GM12892 (cell line): Measurements from ENCODE around the gene GZMA.

Experiments
- POLR2A ChIP-seq: IDR thresholded peaks from 2 replicates; pipeline ENCODE4 v1.6.1; 2011; ENCODE audit warnings: low read depth, low read length, control low read depth
- POLR2AphosphoS5 ChIP-seq: IDR thresholded peaks from 2 replicates; pipeline ENCODE4 v1.6.1; 2011; ENCODE audit warnings: low read depth, low read length, control low read depth

DNA sequence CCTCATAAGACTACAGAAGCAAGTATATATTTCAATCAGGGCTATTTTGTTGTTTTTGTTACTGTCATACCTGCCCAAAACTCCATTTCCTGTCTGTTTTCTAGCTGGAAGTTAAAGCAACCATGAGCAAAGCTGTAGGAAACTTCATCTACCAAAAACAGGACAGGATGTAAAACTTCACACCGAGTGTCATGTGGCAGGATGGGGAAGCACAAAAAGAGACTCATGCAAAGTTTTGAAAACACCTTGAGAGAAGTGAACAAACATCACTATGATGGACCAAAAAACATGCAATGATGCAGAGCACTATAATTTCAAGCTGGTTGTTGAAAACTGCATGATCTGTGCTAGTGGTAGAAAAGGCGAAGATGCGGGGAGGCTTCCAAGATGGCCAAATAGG lies 6.3 kb upstream of the GZMA start:
- TF ChIP-seq POLR2A: no peak
- TF ChIP-seq POLR2AphosphoS5: no peak
